ENCODE results near the gene AMPH. TPM values are rescaled to one million over a fixed set of nuclear protein-coding genes. Genes with fewer than 3 reads are reported as not detected.

AMPH gene
- total and polyA plus RNA-seq, 7 donors, result 0.98 to 2.9 (median 1.6) TPM

GRCh38 chr7:38432080-38432479, 199.1 kb downstream of the AMPH start:
- Histone ChIP-seq H3K9me3 (no peaks in the 10 kb centered on the region), H3K27ac (no peak overlapping the region), H3K27me3 (ENCODE audit: insufficient read depth in 3 of 3, low read length in 2 of 3) (no peaks in the 10 kb centered on the region), H3K4me1 (no peaks in the 10 kb centered on the region), H3K4me3 (no peak overlapping the region), H3K36me3 (ENCODE audit: insufficient read depth in 1 of 2, low read depth in 1 of 2) (no peaks in the 10 kb centered on the region)
- WGBS, 3 donors, result 87 to 95% (median 94%) methylated on average over 1 of the region's 1 CpG
- ATAC-seq (no peak), DNase-seq (no peak)
- TF ChIP-seq CTCF (IDR thresholded peaks at IDR 0.05), result no peak
- intact Hi-C loops (cut with DNase I), result no loop called here

DNA sequence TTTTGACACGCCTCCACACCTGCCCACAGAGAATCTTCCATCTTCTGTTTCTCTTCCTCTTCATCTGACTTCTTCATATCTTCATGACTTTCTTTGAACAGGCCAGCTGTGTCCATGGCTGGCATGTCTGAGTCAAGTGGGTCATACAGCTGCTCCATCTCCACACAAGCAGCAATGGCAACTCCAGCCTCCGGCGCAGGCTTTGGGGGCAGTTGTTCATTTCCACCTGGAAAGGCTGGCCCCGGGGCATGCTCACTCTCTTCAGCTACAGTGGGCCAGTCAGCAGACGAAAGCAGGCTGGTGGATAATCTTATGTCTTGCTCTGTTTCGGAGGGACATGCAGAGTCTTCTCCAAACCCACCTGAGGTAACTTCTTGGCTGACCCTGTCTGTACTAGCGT, 202.1 kb downstream of the AMPH start:
- Histone ChIP-seq H3K27ac (no peak overlapping the region), H3K36me3 (ENCODE audit: insufficient read depth in 1 of 2, low read depth in 1 of 2) (no peaks in the 10 kb centered on the region), H3K4me1 (no peaks in the 10 kb centered on the region), H3K9me3 (no peaks in the 10 kb centered on the region), H3K27me3 (ENCODE audit: insufficient read depth in 3 of 3, low read length in 2 of 3) (no peaks in the 10 kb centered on the region), H3K4me3 (no peak overlapping the region)
- intact Hi-C loops (cut with DNase I), result no loop called here
- 91 to 95% (median 92%) methylated on average over 7 of the region's 7 CpGs for WGBS, 3 donors
- DNase-seq (no peak), ATAC-seq (no peak)
- no peak for TF ChIP-seq CTCF (IDR thresholded peaks at IDR 0.05)

DNA sequence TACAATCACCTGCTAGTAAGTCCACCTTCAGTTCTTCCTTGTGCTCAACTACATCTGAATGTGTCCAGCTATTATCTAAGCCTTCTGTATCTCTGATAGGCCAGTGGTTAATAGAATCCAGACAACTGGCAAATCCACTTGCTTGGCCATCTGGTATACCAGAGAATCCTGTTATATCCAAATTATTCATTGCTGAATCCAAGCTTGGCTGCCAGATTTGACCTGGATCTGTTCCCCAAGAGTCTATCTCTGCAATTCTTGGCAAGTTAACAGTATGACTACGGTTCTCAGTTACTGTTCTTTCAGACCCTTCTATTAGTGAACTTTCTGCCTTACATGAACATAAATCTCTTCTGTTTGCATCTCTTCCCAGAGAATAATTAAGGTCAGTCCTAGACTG, 203.1 kb downstream of the AMPH start:
- no peaks in the 10 kb centered on the region for H3K9me3 ChIP-seq
- H3K4me3 ChIP-seq, result no peak overlapping the region
- intact Hi-C loops (cut with DNase I), result no loop called here
- H3K27ac ChIP-seq, result no peak overlapping the region
- DNase-seq (no peak), ATAC-seq (no peak)
- no peak for TF ChIP-seq CTCF (IDR thresholded peaks at IDR 0.05)
- H3K27me3 ChIP-seq (ENCODE audit: insufficient read depth in 3 of 3, low read length in 2 of 3), result no peaks in the 10 kb centered on the region
- 15 to 35% (median 16%) methylated on average over 1 of the region's 1 CpG for WGBS, 3 donors
- no peaks in the 10 kb centered on the region for H3K4me1 ChIP-seq
- no peaks in the 10 kb centered on the region for H3K36me3 ChIP-seq (ENCODE audit: insufficient read depth in 1 of 2, low read depth in 1 of 2)

DNA sequence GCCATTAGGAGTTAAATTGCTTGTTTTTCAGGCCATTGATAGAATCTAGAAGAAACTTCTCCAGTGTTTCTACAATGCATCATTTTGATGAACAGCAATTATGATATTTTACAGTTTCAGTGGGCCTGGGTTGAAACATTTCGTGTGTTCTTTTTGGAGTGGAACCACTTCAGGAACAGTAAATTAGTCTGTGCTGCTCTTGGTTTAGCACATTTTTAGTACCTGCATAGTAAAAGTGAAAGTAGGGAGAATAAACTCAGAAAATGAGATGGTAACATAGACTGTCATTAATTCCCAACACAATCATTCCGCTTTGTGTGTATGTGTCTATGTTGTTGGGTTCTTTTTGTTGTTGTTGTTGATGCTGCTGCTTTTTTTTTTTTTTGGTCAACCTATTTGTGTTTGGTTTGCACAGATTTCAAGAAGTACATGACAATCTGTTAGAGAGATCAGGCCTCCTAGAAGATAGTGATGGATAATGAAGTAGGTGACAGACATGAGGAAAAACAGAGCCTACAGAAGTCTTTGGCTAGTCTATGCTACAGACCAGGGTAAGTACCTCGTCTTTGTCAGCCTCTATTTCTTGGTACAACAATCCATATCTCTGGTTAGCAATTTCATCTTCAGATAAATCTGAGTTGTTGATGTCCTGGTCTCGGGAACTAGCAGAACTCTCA, 203.8 kb downstream of the AMPH start:
- Histone ChIP-seq H3K27ac (no peak overlapping the region), H3K9me3 (no peaks in the 10 kb centered on the region), H3K4me3 (no peak overlapping the region), H3K36me3 (ENCODE audit: insufficient read depth in 1 of 2, low read depth in 1 of 2) (no peaks in the 10 kb centered on the region), H3K4me1 (no peaks in the 10 kb centered on the region), H3K27me3 (ENCODE audit: insufficient read depth in 3 of 3, low read length in 2 of 3) (no peaks in the 10 kb centered on the region)
- ATAC-seq (no peak), DNase-seq (no peak)
- no peak for TF ChIP-seq CTCF (IDR thresholded peaks at IDR 0.05)
- WGBS, 3 donors, result 58 to 63% (median 59%) methylated on average over 4 of the region's 4 CpGs
- intact Hi-C loops (cut with DNase I), result no loop called here

- H3K27ac ChIP-seq, result no peak overlapping the region
- H3K36me3 ChIP-seq (ENCODE audit: insufficient read depth in 1 of 2, low read depth in 1 of 2), result no peaks in the 10 kb centered on the region
- no peak overlapping the region for H3K4me3 ChIP-seq
- no peaks in the 10 kb centered on the region for H3K27me3 ChIP-seq (ENCODE audit: insufficient read depth in 3 of 3, low read length in 2 of 3)
- no peak for TF ChIP-seq CTCF (IDR thresholded peaks at IDR 0.05)
- ATAC-seq (no peak), DNase-seq (no peak)
- 74 to 93% (median 77%) methylated on average over 2 of the region's 2 CpGs for WGBS, 3 donors
- H3K9me3 ChIP-seq, result no peaks in the 10 kb centered on the region
- intact Hi-C loops (cut with DNase I), result no loop called here
- H3K4me1 ChIP-seq, result no peaks in the 10 kb centered on the region
These were observed 205.7 kb downstream of the AMPH start for GRCh38 chr7:38425509-38425908.

Data from psoas muscle (tissue), 8 donors.